ENCODE results near the gene CRELD1.
A peak's percentile ranks its signal among the peaks of the same experiment; 100 is the strongest.
"Not testable (repeated sequence)": the region's sequence is repeated elsewhere in the genome, so short reads cannot be mapped to it uniquely, and the experiment has no call there.

Gene CRELD1

GRCh38 chr3:9937486-9938238, 4.0 kb downstream of the CRELD1 start:
- DNase-seq = no peak

- DNase-seq = no peak
Observed at GRCh38 chr3:9938966-9939365, 5.3 kb downstream of the CRELD1 start.

DNA sequence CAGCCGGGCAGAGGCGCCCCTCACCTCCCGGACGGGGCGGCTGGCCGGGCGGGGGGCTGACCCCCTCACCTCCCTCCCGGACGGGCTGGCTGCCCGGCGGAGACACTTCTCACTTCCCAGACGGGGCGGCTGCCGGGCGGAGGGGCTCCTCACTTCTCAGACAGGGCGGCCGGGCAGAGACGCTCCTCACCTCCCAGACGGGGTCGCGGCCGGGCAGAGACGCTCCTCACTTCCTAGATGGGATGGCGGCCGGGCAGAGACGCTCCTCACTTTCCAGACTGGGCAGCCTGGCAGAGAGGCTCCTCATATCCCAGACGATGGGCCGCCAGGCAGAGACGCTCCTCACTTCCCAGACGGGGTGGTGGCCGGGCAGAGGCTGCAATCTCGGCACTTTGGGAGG, 6.3 kb downstream of the CRELD1 start:
- not testable (repeated sequence) for DNase-seq

GRCh38 chr3:9940746-9941145, 7.1 kb downstream of the CRELD1 start:
- no peak for DNase-seq

GRCh38 chr3:9942164-9942563, 8.5 kb downstream of the CRELD1 start:
- DNase-seq = no peak

- DNase-seq = no peak
Observed at GRCh38 chr3:9942934-9943690, 9.5 kb downstream of the CRELD1 start.

DNA sequence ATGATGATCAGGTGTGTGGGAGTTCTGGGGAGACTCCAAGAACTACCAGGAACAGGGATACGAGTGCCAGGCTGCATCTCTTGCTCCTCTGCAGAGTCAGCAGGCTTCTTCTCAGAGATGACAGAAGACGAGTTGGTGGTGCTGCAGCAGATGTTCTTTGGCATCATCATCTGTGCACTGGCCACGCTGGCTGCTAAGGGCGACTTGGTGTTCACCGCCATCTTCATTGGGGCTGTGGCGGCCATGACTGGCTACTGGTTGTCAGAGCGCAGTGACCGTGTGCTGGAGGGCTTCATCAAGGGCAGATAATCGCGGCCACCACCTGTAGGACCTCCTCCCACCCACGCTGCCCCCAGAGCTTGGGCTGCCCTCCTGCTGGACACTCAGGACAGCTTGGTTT, 10.6 kb downstream of the CRELD1 start:
- DNase-seq = no peak

DNA sequence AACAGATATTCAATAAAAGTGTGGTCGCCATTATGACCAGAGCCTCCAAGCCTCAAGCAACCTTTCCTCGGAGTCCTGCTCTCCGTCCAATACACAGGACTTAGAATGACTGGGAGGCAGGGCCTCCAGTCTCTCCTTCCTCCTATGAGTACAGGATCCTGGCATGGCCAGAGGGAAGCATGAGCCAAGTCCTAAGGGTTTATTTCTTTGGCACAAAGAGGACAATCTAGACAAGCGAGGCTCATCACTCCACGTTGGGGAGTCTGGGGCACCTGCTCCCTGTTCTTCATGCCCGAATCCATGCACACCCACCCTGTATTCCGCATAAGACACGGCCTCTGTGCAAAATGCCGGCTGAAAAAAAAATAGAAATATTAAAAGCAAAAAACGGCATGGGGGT, 11.7 kb downstream of the CRELD1 start:
- no peak for DNase-seq

GRCh38 chr3:9946112-9947024, 12.7 kb downstream of the CRELD1 start:
- peak; percentile 93 for DNase-seq

DNA sequence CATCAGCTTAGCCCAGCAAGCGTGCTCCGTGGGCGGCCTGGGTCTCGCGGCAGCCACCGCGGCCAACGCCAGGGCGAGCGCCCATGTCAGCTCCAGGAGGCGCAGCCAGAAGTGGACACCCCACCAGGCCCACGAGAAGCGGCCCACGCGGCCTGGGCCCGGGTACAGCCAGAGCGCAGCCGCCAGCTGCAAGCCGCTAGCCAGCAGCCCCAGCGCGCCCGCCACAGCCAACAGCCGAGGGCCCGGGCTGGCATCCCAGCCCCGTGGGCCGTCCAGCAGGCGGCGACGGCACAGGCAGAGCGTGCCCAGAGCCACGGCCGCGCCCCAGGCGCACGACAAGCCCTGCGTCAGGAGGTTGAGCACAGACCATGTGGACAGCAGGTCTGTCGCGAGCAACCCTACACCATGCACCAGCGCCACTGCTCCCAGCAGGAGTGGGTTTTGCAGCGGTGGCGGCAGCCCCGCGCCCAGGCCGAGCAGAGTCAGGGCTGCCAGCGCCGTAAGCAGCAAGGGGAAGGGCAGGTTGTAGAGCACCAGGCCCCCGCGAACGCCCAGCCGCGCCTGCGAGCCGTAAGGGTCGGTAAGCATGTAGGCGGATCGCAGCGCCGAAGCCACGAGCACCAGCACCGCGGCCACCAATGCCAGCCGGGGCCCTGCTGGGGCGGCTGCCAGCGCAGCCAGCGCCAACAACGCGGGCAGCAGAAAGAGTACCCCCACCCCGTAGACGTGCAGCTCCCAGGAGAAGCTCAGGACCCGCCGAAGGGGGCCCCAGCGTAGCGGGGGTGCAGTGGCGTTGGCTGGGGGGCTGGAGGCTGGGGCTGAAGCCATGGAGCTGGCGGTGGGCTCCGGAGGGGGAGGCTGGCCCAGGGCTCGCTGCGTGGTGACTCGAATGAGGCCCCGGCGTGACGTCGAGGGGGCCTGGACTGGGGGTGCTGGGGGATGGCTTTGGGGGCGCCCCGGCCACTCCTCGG, 13.7 kb downstream of the CRELD1 start:
- peak; percentile 85 for DNase-seq

GRCh38 chr3:9948586-9948985, 15.0 kb downstream of the CRELD1 start:
- no peak for DNase-seq

DNA sequence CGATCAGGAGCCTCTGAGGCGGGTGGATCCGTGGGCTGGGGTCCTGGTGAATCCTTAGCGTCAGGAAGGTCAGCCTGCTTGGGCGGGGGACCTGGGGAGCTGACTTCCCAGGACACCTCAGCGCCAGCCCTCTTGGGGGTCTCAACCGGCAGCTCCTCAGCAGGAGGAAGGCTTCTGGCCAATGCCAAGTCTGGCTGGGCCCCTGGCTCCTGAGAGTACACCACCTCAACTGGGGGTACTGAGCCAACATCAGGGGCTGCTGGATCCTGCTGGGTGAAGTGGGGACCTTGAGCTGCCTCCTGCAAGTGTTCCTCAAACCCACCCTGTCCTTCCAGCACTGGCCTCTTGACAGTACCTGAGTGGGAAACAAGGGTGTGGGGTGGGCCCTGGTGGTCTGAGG, 15.5 kb downstream of the CRELD1 start:
- no peak for DNase-seq

DNA sequence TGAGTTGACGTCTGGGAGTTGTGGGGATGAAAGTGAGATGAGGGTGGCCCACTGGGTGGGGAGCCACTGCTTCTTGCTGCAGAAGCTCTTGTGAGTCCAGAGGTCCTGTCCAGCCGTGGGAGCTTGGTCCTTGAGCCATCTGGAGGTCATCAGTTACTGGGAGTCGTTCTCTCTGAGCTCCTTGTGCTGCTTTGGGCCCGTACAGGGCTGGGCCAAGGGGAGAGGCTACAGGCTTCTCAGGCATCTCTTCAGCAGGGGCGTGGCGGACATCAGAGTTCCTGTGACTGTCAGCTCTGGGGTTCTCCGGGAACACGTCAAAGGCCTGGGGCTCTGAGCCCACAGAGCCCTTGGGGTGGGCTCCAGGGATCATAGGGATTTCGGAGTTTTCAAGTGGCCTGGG, 16.0 kb downstream of the CRELD1 start:
- DNase-seq = no peak

GRCh38 chr3:9951126-9951525, 17.5 kb downstream of the CRELD1 start:
- no peak for DNase-seq

DNA sequence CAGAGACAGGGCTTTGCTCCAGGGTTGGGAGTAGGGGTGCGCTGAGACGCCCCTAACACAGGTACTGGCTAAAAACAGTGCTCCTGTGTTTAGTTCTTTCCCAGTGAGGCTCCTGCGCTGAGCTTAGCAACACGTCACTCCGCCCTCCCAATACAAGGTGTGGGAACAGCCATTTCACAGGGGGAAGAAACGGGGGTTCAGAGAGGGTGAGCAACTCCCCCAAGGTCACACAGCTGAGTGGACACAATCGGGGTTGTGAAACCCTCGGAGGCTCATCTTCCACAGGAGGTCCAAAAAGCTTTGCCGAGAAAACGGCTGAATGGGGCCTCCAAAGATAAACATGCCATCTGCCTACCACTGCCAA, 17.9 kb downstream of the CRELD1 start:
- no peak for DNase-seq

GRCh38 chr3:9951962-9952805, 18.6 kb downstream of the CRELD1 start, which contains the start of gene PRRT3:
PRRT3 (minus strand) TSS chr3:9952408; CDS start chr3:9950115, 2,293 bp downstream.
- DNase-seq = peak; percentile 63

DNA sequence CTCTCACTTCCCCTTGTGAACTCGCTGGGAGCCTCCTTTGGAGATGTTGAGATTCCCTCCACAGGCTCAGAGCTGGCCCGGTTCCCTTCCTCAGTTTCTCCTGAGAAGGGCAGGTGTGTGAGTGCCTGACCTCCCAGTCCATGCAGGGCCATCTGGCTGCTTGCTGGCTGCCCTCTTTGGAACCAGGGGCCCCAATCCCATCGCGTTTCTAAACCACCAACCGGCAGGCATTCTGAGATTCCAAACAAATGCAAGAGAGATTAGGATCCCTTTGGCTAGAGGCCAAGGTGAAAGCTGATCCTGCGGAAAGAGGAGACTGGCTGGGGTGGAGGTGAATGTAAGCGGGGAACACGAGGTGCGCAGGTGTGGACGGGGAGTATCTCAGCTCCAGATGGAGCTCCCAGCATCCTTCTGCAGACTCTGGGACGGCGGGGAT, 21.5 kb downstream of the CRELD1 start:
- no peak for DNase-seq

- DNase-seq = no peak
Observed at GRCh38 chr3:9955611-9956352, 22.1 kb downstream of the CRELD1 start.

DNA sequence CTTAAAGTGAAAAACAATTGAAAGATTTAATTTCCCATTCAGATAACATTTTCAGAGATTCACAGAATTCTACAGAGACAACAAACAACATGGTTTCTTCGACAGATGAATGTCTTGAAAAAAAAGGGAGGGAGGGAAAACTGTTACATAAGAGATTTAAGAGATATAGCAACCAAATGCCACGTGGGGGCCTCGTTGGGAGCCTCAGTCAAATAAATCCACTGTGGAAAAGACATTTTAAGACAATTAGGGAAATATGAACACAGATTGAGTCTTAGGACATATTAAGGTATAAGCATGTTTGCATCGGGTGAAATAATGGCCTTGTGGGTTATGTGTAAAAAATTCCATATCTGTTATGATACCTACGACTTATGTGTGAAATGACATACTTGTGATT, 23.6 kb downstream of the CRELD1 start:
- no peak for DNase-seq

- DNase-seq = no peak
Observed at GRCh38 chr3:9965200-9965875, 31.7 kb downstream of the CRELD1 start.

Data from right forelimb (tissue), 1 donor.